HFFc6 (cell line): Measurements from ENCODE around the gene XAGE1B. TPM values are rescaled to one million over a fixed set of nuclear protein-coding genes. Genes with fewer than 3 reads are reported as not detected.
"Not testable (repeated sequence)": the region's sequence is repeated elsewhere in the genome, so short reads cannot be mapped to it uniquely, and the experiment has no call there.

Source experiments
- DNase-seq: peaks from one replicate; pipeline ENCODE4 v3.0.0-alpha.2; 2018
- H3K27ac Mint-ChIP-seq: 2 replicates; pipeline ENCODE4 v1.8.0; 2020; ENCODE audit warnings: mild to moderate bottlenecking, mixed read lengths
- H3K27me3 Mint-ChIP-seq: 2 replicates; pipeline ENCODE4 v1.8.0; 2021; ENCODE audit warnings: mild to moderate bottlenecking, moderate library complexity, mixed read lengths; ENCODE audit not compliant: insufficient read depth
- H3K36me3 Mint-ChIP-seq: 2 replicates; pipeline ENCODE4 v1.8.0; 2021; ENCODE audit warnings: low read depth, mixed read lengths
- H3K4me1 Mint-ChIP-seq: 2 replicates; pipeline ENCODE4 v1.8.0; 2020; ENCODE audit warnings: low read depth, mixed read lengths
- H3K4me3 Mint-ChIP-seq: 2 replicates; pipeline ENCODE4 v1.8.0; 2020; ENCODE audit warnings: mild to moderate bottlenecking, moderate library complexity, mixed read lengths
- H3K9me3 Mint-ChIP-seq: 2 replicates; pipeline ENCODE4 v1.8.0; 2020; ENCODE audit warnings: mild to moderate bottlenecking, mixed read lengths
- CTCF ChIP-seq: fragments of 200-600 bp; sonication (generic); IDR thresholded peaks from 2 replicates; pipeline ENCODE4 v1.5.0; 2021; ENCODE audit warnings: antibody characterized with exemption, mild to moderate bottlenecking
- long read RNA-seq: library from polyadenylated mRNA; unstranded; transcript quantifications from one replicate; pipeline ENCODE4 v2.0.0, GENCODE V29; 2019
- total RNA-seq, 6 experiments: library from RNA; stranded (reverse); fragmentation: NEBNext Ultra II Directional; extraction: Animal tissue kit (Norgen Biotek cat#: 25700); gene quantifications; 2 replicates in 1 of 6; 3 replicates in 5 of 6; pipeline ENCODE4 v1.2.3, GENCODE V29; 2021

XAGE1B gene, protein sequence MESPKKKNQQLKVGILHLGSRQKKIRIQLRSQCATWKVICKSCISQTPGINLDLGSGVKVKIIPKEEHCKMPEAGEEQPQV
- not detected for total RNA-seq
- long read RNA-seq, result 0 reads

- not testable (repeated sequence) for H3K4me3 Mint-ChIP-seq, H3K9me3 Mint-ChIP-seq, H3K27me3 Mint-ChIP-seq, H3K27ac Mint-ChIP-seq, DNase-seq, H3K36me3 Mint-ChIP-seq, H3K4me1 Mint-ChIP-seq
Observed at GRCh38 chrX:52516987-52517325, at the start of gene XAGE1B. XAGE1B (minus strand) TSS chrX:52517063; CDS start chrX:52515527, 1,536 bp downstream.

DNA sequence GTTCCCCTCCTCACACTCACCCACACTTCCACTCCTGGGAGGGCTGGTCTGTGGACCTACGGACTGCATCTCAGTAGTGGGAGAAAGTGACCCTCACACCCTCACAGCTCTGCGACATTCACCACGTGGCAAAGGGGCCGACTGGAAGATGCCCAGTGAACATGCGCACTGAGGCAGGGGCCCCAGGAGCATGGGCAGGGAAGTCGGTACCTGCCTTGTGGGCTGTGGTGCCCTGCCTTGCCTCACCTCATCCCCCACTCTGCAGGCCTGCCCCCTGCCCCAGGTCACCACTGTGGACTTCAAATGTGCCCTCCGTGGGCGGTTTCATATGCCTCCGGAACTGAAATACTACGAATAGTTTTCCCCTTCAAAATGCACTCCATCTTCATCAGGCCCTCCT, 46.2 kb upstream of the XAGE1B start:
- no peak for DNase-seq
- TF ChIP-seq CTCF, result no peak
- H3K4me1 Mint-ChIP-seq, result no peaks in the 10 kb centered on the region
- no peaks in the 10 kb centered on the region for H3K36me3 Mint-ChIP-seq
- no peak overlapping the region for H3K27ac Mint-ChIP-seq
- H3K27me3 Mint-ChIP-seq, result peaks cover 8% of the 10 kb centered on the region; the same call in 1 of the 2 replicates
- H3K4me3 Mint-ChIP-seq, result no peak overlapping the region
- H3K9me3 Mint-ChIP-seq, result no peaks in the 10 kb centered on the region

GRCh38 chrX:52558140-52558539, 41.3 kb upstream of the XAGE1B start:
- no peak for DNase-seq
- no peaks in the 10 kb centered on the region for H3K36me3 Mint-ChIP-seq
- peaks cover 7% of the 10 kb centered on the region for H3K27me3 Mint-ChIP-seq
- no peaks in the 10 kb centered on the region for H3K4me1 Mint-ChIP-seq
- no peak overlapping the region for H3K4me3 Mint-ChIP-seq
- no peak overlapping the region for H3K27ac Mint-ChIP-seq
- H3K9me3 Mint-ChIP-seq, result no peaks in the 10 kb centered on the region
- no peak for TF ChIP-seq CTCF

GRCh38 chrX:52556741-52557140, 39.9 kb upstream of the XAGE1B start:
- Mint-ChIP-seq H3K9me3 (no peaks in the 10 kb centered on the region), H3K27ac (no peak overlapping the region), H3K4me1 (no peaks in the 10 kb centered on the region), H3K27me3 (peaks cover 10% of the 10 kb centered on the region), H3K36me3 (no peaks in the 10 kb centered on the region), H3K4me3 (no peak overlapping the region)
- DNase-seq, result no peak
- no peak for TF ChIP-seq CTCF

- no peak for DNase-seq
- no peak for TF ChIP-seq CTCF
- no peak overlapping the region for H3K27ac Mint-ChIP-seq
- no peak overlapping the region for H3K4me3 Mint-ChIP-seq
- H3K27me3 Mint-ChIP-seq, result peaks cover 12% of the 10 kb centered on the region
- H3K4me1 Mint-ChIP-seq, result no peaks in the 10 kb centered on the region
- no peaks in the 10 kb centered on the region for H3K9me3 Mint-ChIP-seq
- H3K36me3 Mint-ChIP-seq, result no peaks in the 10 kb centered on the region
Observed at GRCh38 chrX:52553995-52554642, 37.3 kb upstream of the XAGE1B start.

- H3K9me3 Mint-ChIP-seq, H3K27ac Mint-ChIP-seq, H3K4me3 Mint-ChIP-seq, H3K36me3 Mint-ChIP-seq, DNase-seq, H3K4me1 Mint-ChIP-seq: not testable (repeated sequence)
- H3K27me3 Mint-ChIP-seq, result peaks cover 11% of the 10 kb centered on the region
Observed at GRCh38 chrX:52548769-52549168, 31.9 kb upstream of the XAGE1B start.
